Measurements from ENCODE around the gene OR51E1. TPM values are rescaled to one million over a fixed set of nuclear protein-coding genes. Genes with fewer than 3 reads are reported as not detected.

The OR51E1 gene
- total RNA-seq, 1 donor from 2014 or later, result not detected

DNA sequence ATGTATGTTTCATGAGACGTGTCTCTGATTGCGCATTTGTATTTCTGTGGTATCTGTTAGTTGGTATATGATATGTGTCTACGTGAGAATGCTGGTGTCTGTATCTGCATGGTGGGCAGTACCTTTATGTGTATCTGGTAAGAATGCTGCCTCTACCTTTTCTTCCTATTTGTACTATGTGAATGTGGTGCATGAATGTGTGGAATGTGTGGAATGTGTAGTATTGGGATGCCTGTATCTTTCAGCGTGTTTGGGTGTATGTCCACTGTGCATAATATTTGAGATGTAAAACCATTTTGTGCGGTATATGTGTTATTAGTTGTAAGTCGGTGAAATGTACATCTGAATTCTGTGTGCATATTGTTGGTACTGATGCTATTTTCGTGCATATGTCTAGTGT, 2.3 kb upstream of the OR51E1 start:
- no peaks in the 10 kb centered on the region for H3K79me2 ChIP-seq (ENCODE audit: insufficient read depth, low read length)
- FAIRE-seq (no peak), DNase-seq (ENCODE audit: low read depth) (no peak)
- H3K27ac ChIP-seq (ENCODE audit: low read depth, low read length), result no peak overlapping the region
- H3K9me3 ChIP-seq (ENCODE audit: insufficient read depth, low read depth, low read length), result no peaks in the 10 kb centered on the region
- Mint-ChIP-seq H3K36me3 (ENCODE audit: low read depth, unreplicated experiment) (no peaks in the 10 kb centered on the region), H3K4me1 (ENCODE audit: low read depth, unreplicated experiment) (peaks cover 10% of the 10 kb centered on the region), H3K9me3 (ENCODE audit: unreplicated experiment) (no peaks in the 10 kb centered on the region), H3K4me3 (ENCODE audit: unreplicated experiment) (no peak overlapping the region), H3K27me3 (ENCODE audit: low read depth, unreplicated experiment) (peaks cover 3% of the 10 kb centered on the region), H3K27ac (ENCODE audit: unreplicated experiment) (no peak overlapping the region)
- no peak overlapping the region for H3K4me2 ChIP-seq (ENCODE audit: low read length)
- no peak overlapping the region for H2AFZ ChIP-seq (ENCODE audit: low read depth, low read length)
- H3K36me3 ChIP-seq (ENCODE audit: insufficient read depth, low read length), result no peaks in the 10 kb centered on the region
- no peak overlapping the region for H3K4me3 ChIP-seq (ENCODE audit: insufficient read depth, low read depth, low read length)
- H3K27me3 ChIP-seq (ENCODE audit: insufficient read depth, low read length), result no peaks in the 10 kb centered on the region
- TF ChIP-seq, protein P1, sequence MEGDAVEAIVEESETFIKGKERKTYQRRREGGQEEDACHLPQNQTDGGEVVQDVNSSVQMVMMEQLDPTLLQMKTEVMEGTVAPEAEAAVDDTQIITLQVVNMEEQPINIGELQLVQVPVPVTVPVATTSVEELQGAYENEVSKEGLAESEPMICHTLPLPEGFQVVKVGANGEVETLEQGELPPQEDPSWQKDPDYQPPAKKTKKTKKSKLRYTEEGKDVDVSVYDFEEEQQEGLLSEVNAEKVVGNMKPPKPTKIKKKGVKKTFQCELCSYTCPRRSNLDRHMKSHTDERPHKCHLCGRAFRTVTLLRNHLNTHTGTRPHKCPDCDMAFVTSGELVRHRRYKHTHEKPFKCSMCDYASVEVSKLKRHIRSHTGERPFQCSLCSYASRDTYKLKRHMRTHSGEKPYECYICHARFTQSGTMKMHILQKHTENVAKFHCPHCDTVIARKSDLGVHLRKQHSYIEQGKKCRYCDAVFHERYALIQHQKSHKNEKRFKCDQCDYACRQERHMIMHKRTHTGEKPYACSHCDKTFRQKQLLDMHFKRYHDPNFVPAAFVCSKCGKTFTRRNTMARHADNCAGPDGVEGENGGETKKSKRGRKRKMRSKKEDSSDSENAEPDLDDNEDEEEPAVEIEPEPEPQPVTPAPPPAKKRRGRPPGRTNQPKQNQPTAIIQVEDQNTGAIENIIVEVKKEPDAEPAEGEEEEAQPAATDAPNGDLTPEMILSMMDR (IDR thresholded peaks at IDR 0.05; ENCODE audit: insufficient read depth, low read depth, low read length), result no peak
- TF ChIP-seq EZH2 (IDR thresholded peaks at IDR 0.05; ENCODE audit: insufficient read depth, low read length), result no peak
- H3K9ac ChIP-seq (ENCODE audit: low read length), result no peak overlapping the region
- no peaks in the 10 kb centered on the region for H4K20me1 ChIP-seq (ENCODE audit: insufficient read depth, low read length)
- H3K4me1 ChIP-seq (ENCODE audit: insufficient read depth, low read length), result no peaks in the 10 kb centered on the region

DNA sequence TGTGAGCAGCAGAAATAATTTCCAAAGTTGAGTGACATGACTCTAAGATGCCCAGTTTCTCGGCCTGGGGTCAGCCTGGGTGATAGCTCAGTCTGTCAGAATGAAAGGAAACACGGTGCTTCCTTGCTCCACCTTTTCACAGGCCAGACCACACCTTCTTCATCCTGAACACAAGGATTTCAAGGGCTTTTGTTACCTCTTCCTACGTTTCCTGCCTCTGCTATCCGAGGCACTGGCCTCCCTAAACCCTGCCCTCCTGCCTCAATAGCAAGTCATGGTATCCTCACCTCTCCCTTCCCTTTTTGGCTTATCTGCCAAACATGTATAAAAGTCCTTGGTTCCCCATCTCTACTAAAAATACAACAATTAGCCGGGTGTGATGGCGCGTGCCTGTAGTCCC, 1.7 kb upstream of the OR51E1 start:
- FAIRE-seq (no peak), DNase-seq (ENCODE audit: low read depth) (no peak)
- H3K9me3 Mint-ChIP-seq (ENCODE audit: unreplicated experiment), result no peaks in the 10 kb centered on the region
- H4K20me1 ChIP-seq (ENCODE audit: insufficient read depth, low read length), result no peaks in the 10 kb centered on the region
- H3K27ac ChIP-seq (ENCODE audit: low read depth, low read length), result no peak overlapping the region
- no peaks in the 10 kb centered on the region for H3K9me3 ChIP-seq (ENCODE audit: insufficient read depth, low read depth, low read length)
- no peaks in the 10 kb centered on the region for H3K27me3 ChIP-seq (ENCODE audit: insufficient read depth, low read length)
- peaks cover 3% of the 10 kb centered on the region for H3K27me3 Mint-ChIP-seq (ENCODE audit: low read depth, unreplicated experiment)
- no peak overlapping the region for H3K4me3 ChIP-seq (ENCODE audit: insufficient read depth, low read depth, low read length)
- H3K9ac ChIP-seq (ENCODE audit: low read length), result no peak overlapping the region
- TF ChIP-seq EZH2 (IDR thresholded peaks at IDR 0.05; ENCODE audit: insufficient read depth, low read length), result no peak
- TF ChIP-seq, protein P1 (IDR thresholded peaks at IDR 0.05; ENCODE audit: insufficient read depth, low read depth, low read length), result no peak
- peaks cover 10% of the 10 kb centered on the region for H3K4me1 Mint-ChIP-seq (ENCODE audit: low read depth, unreplicated experiment)
- H3K79me2 ChIP-seq (ENCODE audit: insufficient read depth, low read length), result no peaks in the 10 kb centered on the region
- no peak overlapping the region for H3K4me2 ChIP-seq (ENCODE audit: low read length)
- no peaks in the 10 kb centered on the region for H3K36me3 ChIP-seq (ENCODE audit: insufficient read depth, low read length)
- no peak overlapping the region for H2AFZ ChIP-seq (ENCODE audit: low read depth, low read length)
- no peak overlapping the region for H3K4me3 Mint-ChIP-seq (ENCODE audit: unreplicated experiment)
- H3K27ac Mint-ChIP-seq (ENCODE audit: unreplicated experiment), result no peak overlapping the region
- H3K4me1 ChIP-seq (ENCODE audit: insufficient read depth, low read length), result no peaks in the 10 kb centered on the region
- H3K36me3 Mint-ChIP-seq (ENCODE audit: low read depth, unreplicated experiment), result no peaks in the 10 kb centered on the region

DNA sequence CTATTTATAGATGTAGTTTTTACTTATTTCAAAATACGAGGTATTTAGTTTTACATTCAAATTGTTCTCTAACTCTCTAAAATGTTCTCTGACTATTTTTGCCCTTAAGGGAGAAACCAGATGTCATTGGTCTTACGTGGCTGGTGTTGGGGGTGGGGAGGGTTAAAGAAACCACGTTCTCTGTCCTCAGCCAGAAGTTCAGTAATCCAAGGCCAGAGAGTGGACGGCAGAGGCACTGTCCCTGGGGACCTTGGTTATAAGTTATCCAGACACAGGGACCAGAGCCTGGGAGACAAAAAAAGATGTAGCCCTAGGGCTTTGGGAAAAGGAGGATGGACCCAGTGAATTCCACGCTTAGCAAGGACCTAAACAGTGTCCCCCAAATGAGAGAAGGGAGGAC, 706 bp upstream of the OR51E1 start:
- FAIRE-seq, result no peak
- no peaks in the 10 kb centered on the region for H3K27me3 ChIP-seq (ENCODE audit: insufficient read depth, low read length)
- no peak overlapping the region for H3K4me2 ChIP-seq (ENCODE audit: low read length)
- H3K36me3 Mint-ChIP-seq (ENCODE audit: low read depth, unreplicated experiment), result no peaks in the 10 kb centered on the region
- H3K79me2 ChIP-seq (ENCODE audit: insufficient read depth, low read length), result no peaks in the 10 kb centered on the region
- no peak for DNase-seq (ENCODE audit: low read depth)
- TF ChIP-seq, protein P1 (IDR thresholded peaks at IDR 0.05; ENCODE audit: insufficient read depth, low read depth, low read length), result no peak
- no peak for TF ChIP-seq EZH2 (IDR thresholded peaks at IDR 0.05; ENCODE audit: insufficient read depth, low read length)
- H3K4me1 Mint-ChIP-seq (ENCODE audit: low read depth, unreplicated experiment), result peaks cover 10% of the 10 kb centered on the region
- H3K36me3 ChIP-seq (ENCODE audit: insufficient read depth, low read length), result no peaks in the 10 kb centered on the region
- no peak overlapping the region for H3K27ac Mint-ChIP-seq (ENCODE audit: unreplicated experiment)
- H3K9ac ChIP-seq (ENCODE audit: low read length), result no peak overlapping the region
- H2AFZ ChIP-seq (ENCODE audit: low read depth, low read length), result no peak overlapping the region
- H3K4me1 ChIP-seq (ENCODE audit: insufficient read depth, low read length), result no peaks in the 10 kb centered on the region
- H4K20me1 ChIP-seq (ENCODE audit: insufficient read depth, low read length), result no peaks in the 10 kb centered on the region
- peaks cover 3% of the 10 kb centered on the region for H3K27me3 Mint-ChIP-seq (ENCODE audit: low read depth, unreplicated experiment)
- no peaks in the 10 kb centered on the region for H3K9me3 Mint-ChIP-seq (ENCODE audit: unreplicated experiment)
- no peak overlapping the region for H3K4me3 ChIP-seq (ENCODE audit: insufficient read depth, low read depth, low read length)
- no peaks in the 10 kb centered on the region for H3K9me3 ChIP-seq (ENCODE audit: insufficient read depth, low read depth, low read length)
- H3K4me3 Mint-ChIP-seq (ENCODE audit: unreplicated experiment), result no peak overlapping the region
- no peak overlapping the region for H3K27ac ChIP-seq (ENCODE audit: low read depth, low read length)

All from astrocyte (in vitro differentiated cells and primary cell).